NCI-H1436 treated with DMSO at 0.1 percent for 48 hours (cell line): ENCODE data around the gene SLC8A2.

Source experiments
- DNase-seq: peaks from one replicate; lab custom pipeline; 2025; lab: John Stamatoyannopoulos, UW

Gene SLC8A2

GRCh38 chr19:47503130-47503825 is 31.6 kb upstream of the SLC8A2 start:
- no peak for DNase-seq

GRCh38 chr19:47499863-47500830 is 28.5 kb upstream of the SLC8A2 start:
- DNase-seq: no peak

GRCh38 chr19:47499371-47499770 is 27.7 kb upstream of the SLC8A2 start:
- DNase-seq: no peak

GRCh38 chr19:47498561-47498960 is 26.9 kb upstream of the SLC8A2 start:
- no peak for DNase-seq

GRCh38 chr19:47497821-47498520 is 26.3 kb upstream of the SLC8A2 start:
- no peak for DNase-seq

- no peak for DNase-seq
Observed at GRCh38 chr19:47497050-47497766, 25.5 kb upstream of the SLC8A2 start.

GRCh38 chr19:47495478-47496372 is 24.0 kb upstream of the SLC8A2 start:
- no peak for DNase-seq

GRCh38 chr19:47494729-47495128 is 23.0 kb upstream of the SLC8A2 start:
- no peak for DNase-seq

- no peak for DNase-seq
Observed at GRCh38 chr19:47494211-47494547, 22.5 kb upstream of the SLC8A2 start.

- DNase-seq: no peak
Observed at GRCh38 chr19:47493378-47494210, 21.9 kb upstream of the SLC8A2 start.

- no peak for DNase-seq
Observed at GRCh38 chr19:47492571-47493377, 21.1 kb upstream of the SLC8A2 start.

GRCh38 chr19:47492137-47492533 is 20.4 kb upstream of the SLC8A2 start:
- no peak for DNase-seq

GRCh38 chr19:47491358-47492136 is 19.9 kb upstream of the SLC8A2 start:
- no peak for DNase-seq

GRCh38 chr19:47490847-47491246 is 19.2 kb upstream of the SLC8A2 start:
- no peak for DNase-seq

- DNase-seq: no peak
Observed at GRCh38 chr19:47490031-47490430, 18.3 kb upstream of the SLC8A2 start.

GRCh38 chr19:47489072-47489914 is 17.6 kb upstream of the SLC8A2 start:
- no peak for DNase-seq
